HG03565 (cell line): ENCODE measurements around the gene ATP9B.
A peak's percentile ranks its signal among the peaks of the same experiment; 100 is the strongest.
"Not testable (repeated sequence)": the region's sequence is repeated elsewhere in the genome, so short reads cannot be mapped to it uniquely, and the experiment has no call there.

Source experiments
- ATAC-seq: cut with Tn5 transposase; IDR thresholded peaks from one replicate; pipeline ENCODE4 v1.9.1; 2021; ENCODE audit warnings: mild to moderate bottlenecking, moderate library complexity; ENCODE audit not compliant: unreplicated experiment

Gene ATP9B

DNA sequence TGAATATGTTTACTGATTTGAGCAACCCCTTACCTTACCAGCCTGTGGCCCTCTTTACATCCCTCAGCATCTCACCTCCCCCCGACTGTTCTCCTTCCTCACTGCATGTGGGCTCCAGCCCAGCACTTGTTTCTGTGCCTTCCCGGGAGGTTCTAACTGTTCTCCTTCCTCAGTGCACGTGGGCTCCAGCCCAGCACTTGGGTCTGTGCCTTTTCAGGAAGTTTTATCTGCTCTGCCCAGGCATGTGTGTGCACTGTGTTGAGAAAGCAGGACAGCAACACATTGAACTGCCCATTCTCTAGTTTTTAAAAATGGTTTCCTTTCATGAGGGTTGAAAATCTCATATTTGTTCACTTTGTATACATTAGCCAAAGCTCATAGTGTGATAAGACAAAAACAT lies 158.4 kb downstream of the ATP9B start:
- no peak for ATAC-seq

DNA sequence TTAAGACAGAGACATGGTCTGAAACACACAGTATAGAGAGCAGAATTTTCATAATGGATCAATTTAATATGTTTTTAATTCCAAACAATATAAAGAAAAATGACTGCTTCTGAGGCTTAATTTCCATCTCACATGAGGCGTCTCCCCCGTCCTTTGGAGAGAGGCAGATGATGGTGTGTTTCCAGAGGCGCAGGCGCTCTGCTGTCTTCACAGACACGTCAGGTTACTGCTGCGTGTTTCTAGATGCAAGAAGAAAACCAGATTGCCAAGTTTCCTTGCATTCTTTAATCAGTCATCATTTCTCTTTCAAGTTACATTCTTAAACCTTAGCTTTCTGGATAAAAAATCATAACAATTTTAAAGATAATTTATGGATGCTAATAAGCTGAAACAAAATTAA lies 160.2 kb downstream of the ATP9B start:
- no peak for ATAC-seq

DNA sequence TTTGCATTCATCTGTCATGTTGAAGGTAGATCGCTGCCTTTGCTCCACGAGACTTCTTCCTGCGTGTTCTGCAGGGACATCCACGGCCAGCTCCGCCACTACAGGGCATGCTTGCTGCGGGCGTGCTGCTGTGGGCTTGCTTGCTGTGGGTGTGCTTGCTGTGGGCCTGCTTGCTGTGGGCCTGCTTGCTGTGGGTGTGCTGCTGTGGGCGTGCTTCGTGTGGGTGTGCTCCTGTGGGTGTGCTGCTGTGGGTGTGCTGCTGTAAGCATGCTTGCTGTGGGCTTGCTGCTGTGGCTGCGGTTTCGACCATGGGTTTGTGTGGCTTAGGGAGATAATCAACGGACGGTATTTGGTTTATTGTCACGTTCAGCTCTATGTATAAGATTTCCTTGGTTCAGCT lies 165.2 kb downstream of the ATP9B start:
- ATAC-seq = no peak

DNA sequence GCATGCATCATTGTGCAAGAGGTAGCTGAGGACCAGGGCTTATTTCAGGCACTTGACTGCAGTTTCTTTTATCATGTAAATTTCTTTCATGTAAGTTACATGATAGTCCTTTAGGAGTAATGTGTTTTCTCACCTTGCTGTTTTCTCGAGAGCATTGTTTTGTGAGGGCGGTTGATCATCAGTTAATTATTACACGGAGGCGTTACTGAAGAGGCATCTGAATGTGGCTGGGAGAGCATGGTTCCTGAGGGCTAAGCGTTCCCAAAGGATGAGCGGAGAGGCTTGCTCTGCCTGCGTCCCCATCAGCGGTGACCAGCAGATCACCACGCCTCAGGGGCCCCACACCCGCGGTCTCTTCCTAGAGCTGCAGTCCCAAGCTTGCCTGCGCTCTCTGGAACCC lies 170.4 kb downstream of the ATP9B start:
- no peak for ATAC-seq

DNA sequence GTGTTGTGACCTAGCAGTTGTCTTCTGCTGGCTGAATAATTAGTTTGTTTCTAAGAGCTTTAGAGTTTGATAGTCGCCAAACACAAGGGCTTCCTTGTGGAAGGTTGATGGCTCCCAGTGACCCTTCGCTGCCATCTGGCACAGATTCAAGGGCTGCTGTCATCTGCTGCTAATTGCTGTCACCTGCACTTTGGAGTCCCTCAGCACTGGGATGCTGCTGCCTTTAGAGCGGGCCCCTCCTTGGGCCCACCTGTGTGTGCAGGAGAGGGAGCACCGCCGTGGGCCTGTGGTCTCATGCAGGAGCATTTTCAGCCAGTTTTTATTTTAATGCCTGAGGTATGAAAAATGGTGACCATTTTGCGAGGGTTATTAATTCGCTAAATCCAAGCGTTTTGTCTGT lies 172.6 kb downstream of the ATP9B start:
- no peak for ATAC-seq

DNA sequence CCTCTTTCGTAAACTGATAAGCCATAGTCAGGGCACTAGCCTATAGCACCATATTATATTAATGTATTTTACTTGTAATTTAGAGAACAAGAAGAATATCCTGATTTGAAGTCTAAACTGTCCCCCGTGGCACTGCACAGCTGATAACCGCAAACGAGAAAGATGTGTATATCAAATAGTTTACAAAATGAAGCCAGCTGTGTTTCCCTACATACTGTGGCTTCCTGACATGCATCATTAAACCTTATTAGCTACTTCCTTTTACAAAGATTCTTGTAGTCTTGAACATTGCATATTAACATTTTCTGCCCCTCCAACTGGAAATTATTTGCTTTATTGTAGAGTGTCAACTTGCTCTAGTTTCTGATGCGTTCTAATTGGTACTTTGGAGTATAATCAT lies 173.1 kb downstream of the ATP9B start:
- no peak for ATAC-seq

DNA sequence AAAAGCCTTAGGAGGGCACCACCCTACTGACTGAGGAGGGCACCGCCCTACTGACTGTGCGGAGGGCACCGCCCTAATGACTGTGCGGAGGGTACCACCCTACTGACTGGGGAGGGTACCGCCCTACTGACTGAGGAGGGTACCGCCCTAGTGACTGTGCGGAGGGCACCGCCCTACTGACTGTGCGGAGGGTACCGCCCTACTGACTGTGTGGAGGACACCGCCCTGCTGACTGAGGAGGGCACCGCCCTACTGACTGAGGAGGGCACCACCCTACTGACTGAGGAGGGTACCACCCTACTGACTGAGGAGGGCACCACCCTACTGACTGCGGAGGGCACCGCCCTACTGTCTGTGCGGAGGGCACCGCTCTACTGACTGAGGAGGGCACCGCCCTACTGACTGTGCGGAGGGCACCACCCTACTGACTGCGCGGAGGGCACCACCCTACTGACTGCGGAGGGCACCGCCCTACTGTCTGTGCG lies 176.4 kb downstream of the ATP9B start:
- ATAC-seq = no peak

DNA sequence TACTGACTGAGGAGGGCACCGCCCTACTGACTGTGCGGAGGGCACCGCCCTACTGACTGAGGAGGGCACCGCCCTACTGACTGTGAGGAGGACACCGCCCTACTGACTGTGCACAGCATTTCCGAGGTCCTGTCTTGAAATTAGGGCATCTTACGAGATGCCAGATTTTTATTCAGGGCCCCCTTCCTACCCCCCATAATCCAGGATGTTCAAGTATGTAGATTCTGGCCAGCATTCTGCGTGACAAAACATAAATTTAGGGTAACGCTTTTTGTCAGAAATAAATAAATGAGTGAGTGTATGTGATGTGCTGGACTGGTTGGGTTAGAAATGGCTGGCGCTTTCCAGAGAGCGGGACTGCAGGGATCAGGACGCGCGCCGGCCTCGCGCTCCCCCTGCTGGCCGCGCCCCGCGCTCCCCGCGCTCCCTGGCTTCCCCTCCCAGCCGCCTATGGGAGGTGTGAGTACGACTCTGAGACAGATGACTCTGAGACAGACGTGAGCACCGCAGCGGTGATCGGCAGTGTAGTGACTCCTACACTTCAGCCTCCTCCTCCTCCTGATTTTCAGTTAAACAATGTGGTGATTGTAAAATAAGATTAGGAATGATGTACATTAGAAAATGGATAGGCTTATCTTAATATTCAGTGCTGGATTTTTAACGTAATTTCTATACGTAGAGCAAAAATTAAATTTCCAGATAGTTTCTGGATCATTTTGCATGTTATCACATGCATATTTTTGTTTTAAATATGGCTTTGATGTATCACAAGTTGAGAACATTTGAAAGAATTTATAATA lies 177.3 kb downstream of the ATP9B start:
- peak; percentile 96 for ATAC-seq

DNA sequence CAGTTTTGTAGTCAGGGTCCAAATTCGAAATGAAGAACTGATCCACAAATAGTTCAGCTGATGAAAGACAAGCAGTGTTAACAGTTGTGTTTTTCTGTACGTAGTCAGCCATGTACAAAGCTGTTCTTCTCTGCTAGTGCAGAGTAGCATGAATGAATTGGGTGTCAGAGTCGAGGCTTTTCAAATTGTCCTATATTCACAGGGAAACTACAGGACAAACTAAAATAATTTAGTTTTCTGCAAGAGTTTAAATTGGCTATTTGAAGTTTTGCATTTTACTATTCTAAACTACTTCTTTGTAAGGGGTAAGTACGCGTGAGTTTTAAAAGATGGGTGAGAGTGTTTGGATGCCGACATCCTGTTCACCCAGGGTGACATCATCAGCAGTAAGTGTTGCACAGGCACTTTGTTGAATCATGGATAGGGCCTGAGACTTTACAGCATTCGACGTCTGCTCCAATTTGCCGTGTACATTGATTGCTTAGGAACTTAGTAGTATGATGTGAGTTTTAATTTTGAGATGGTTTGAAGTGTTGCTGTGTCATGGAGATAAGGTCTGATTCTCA lies 179.4 kb downstream of the ATP9B start:
- ATAC-seq = no peak

DNA sequence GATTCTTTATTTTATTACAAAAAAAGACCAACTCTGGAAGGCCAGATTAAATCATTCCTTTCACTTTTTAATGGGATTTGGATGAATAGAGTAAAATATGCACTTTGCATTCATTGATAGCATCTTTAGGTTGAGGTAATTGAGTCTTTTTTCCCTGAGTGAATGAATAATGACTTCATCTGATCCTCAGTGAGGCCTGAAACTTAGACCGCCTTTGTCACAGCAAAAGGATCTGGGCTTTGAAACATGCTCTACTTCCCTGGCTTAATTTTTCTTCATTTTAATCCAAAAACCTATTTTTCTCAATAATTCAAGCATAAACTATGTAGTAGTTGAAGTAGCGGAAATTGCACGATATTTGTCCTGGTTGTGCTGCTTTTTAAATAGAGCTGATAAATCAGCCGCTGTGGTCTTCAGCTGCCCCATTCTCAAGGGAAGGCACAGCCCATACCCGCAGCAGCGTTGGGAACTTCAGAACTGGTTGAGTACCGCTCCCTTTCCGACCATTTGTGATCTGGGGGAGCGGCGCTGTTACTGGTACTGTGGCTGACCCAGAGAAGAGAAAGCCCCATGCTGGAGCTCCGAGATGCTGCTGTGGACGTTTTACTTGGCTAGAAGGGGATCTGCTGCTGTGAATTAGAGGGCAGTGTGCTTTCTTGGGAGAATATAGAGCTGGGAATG lies 181.2 kb downstream of the ATP9B start:
- ATAC-seq = no peak

DNA sequence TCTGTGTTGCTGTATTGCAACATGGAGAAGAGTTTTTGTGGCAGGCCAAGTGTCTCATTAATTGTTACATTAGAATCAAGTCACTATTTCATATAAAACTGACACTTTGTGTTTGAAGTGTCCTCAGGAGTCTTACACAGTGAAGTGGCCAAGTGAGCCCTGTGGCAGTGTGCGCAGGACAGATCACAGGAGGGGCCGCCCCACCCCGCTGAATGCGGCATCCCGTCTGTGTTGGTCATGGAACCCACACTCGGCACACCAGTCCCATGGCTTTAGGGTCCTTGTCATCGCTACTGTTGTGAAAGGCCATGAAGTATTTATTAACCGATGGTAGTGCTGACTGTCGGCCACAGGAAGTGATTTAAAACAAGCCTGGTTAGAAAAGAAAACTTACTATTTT lies 181.8 kb downstream of the ATP9B start:
- ATAC-seq = no peak

DNA sequence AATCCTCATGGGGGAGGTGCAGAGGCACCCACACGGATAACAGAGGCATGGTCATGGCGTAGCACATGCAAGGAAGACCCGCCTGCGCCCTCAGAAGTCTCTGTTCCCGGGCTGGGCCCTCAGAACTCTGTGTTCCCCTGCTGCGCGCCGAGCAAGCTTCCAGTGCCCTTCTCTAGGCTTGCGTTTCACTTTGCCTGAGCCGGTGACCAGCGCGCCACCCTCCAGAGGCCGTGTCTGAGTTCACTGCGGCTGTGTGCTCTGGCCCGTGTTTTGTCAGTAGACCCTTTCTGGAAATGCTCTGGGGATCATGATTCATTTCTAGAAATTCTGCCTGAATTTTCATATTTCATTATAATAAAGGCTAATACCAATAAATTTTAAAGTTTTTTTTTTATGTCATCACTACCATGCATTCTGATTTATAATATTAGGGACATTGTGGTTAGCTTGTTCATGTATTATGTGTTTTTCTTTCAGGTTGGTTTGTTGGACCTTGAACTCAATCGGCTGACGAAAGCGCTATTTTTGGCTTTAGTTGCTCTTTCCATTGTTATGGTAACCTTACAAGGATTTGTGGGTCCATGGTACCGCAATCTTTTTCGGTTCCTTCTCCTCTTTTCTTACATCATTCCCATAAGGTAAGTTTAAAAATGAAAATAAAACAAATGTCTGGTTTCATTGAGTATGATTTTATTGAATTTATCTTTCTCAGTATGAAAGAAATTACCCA lies 183.9 kb downstream of the ATP9B start:
- ATAC-seq = peak; percentile 56

DNA sequence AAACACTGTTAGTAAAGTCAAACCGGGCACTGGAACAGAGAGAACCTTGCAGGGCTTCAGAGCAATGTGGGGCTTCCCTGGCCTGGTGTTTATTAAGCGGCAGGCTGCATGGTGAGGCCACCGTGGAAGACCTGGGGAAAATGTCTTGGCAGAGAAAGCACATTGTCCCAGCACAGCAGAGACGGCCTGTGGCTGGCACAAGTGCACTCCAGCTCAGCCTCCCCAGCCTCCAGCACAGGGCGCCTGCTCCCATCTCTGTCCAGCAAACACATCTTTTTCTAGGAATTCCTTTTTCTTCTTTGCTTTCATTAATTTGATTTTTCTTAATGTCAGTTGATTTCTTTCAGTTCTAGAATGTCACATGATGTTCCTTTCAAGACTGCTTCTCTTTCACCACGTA lies 188.3 kb downstream of the ATP9B start:
- ATAC-seq = no peak

DNA sequence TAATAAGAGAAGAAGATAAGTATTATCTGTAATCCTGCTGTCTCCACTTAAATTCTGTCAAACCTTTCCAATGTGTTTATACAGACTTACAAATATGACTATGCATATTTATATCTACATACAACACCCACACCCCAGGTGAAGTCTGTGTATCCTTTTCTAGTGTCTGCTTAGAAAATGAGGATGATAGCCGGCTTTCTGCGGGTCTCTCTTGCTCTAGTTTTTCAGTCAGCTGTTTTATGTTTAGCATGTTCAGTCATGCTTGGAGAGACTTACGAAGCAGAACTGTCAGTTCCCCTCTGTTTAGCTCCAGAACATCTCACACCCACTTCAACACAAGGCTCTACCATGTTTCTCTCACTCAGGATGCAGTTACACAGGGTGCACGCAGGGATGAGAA lies 189.3 kb downstream of the ATP9B start:
- peak; percentile 66 for ATAC-seq

DNA sequence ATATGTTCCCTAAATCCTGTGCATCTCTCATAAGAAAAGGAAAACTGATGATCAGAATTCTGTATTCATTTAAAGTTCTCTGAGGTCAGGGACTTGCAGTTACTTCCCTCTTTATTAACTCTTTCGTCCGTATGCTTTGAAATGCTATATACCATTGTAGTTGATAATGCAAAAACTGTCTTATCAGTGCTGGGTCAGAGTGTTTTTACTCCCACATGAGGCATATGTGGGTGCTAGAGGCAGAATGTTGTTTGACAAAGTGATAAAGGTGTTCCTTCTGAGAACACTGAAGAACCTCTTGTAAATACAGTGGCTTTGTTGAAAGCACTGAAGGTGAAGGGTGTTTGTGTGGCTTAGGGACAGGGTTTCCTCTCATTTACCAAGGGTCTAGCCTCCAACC lies 190.0 kb downstream of the ATP9B start:
- no peak for ATAC-seq

DNA sequence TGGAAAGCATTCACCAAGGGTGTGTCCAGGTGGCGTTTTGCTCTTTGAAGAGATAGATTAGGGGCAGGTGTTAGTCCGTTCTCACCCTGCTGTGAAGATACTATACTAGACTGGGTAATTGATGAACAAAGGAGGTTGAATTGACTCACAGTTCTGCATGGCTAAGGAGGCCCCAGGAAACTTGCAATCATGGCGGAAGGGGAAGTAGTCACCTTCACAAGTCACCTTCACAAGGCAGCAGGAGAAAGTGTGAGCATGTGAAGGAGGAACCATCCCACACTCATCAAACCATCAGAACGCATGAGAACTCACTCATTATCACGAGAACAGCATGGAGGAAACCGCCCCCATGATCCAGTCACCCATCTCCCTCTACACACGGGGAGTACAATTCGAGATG lies 190.8 kb downstream of the ATP9B start:
- ATAC-seq = no peak

DNA sequence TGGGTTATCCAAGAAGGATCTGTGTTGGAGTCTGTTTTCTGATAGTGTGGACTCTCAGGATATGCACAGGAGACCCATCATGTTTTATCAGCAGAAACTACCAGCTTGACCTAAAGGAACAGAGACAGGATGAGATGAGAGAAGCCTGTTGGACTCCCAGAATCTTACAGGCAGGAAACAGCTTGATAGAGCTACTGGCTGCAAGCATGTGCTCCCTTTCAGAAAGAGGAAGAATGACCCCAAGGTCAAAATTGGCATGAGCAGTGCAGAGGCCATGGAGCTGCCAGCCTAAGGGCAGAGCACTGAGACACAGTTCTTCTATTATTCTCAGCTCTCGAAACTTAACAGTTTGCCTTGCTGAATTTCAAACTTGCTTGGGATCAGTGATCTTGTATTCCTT lies 191.3 kb downstream of the ATP9B start:
- no peak for ATAC-seq

DNA sequence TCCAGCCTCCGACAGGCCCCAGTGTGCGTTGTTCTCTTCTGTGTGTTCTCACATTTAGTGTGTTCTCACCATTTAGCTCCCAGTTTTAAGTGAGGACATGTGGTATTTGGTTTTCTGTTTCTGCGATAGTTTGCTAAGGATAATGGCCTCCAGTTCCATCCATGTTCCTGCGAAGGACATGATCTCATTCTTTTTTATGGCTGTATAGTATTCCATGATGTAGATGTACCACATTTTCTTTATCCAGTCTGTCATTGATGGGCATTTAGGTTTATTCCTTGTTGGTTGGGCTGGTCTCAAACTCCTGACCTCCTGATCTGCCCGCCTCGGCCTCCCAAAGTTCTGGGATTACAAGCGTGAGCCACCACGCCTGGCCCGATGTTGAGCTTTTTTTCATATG lies 195.9 kb downstream of the ATP9B start:
- ATAC-seq = not testable (repeated sequence)

DNA sequence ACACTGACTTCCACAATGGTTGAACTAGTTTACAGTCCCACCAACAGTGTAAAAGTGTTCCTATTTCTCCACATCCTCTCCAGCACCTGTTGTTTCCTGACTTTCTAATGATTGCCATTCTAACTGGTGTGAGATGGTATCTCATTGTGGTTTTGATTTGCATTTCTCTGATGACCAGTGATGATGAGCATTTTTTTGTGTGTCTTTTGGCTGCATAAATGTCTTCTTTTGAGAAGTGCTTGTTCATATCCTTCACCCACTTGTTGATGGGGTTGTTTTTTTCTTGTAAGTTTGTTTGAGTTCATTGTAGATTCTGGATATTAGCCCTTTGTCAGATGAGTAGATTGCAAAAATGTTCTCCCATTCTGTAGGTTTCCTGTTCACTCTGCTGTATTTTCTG lies 202.6 kb downstream of the ATP9B start:
- not testable (repeated sequence) for ATAC-seq

DNA sequence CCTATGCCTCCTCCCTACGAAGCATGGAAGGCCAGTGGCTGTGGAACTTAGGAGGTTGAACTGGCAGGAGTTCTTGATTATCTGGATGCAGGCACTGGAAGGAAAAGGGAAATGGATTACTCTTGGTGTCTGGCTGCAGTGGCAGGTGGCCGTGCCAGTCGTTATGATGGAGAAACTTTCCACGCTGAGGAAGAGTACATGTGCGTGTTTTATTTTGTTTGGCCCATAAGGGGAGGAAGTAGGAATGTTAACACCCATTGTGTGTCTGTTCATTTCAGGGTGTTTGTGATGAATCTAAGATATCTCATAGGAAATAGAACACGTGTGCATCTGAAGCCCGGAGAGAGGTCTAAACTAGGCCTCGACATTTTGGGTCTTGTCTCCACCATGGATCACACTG lies 203.7 kb downstream of the ATP9B start:
- no peak for ATAC-seq

DNA sequence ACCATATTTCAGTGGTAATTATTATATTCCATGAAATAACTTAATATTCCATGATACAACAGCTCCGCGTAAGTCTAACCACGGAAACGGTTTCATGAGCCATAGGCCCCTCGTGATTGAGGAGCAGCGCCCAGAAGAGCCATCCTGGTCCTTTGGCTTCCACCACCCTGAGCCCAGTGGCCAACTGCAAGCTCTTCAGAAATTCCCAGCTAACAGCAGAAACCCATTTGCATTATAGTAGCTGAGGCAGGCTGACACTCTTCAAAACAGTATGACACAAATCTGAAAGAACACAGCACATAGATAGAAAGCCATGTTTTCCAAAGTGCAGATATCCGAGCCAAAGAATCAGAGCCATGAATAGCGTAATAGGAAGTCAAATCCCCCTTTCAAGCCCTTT lies 205.6 kb downstream of the ATP9B start:
- ATAC-seq = no peak
